ENCODE data around the gene PSMD1.
"Not testable (repeated sequence)": the region's sequence is repeated elsewhere in the genome, so short reads cannot be mapped to it uniquely, and the experiment has no call there.

PSMD1 gene

DNA sequence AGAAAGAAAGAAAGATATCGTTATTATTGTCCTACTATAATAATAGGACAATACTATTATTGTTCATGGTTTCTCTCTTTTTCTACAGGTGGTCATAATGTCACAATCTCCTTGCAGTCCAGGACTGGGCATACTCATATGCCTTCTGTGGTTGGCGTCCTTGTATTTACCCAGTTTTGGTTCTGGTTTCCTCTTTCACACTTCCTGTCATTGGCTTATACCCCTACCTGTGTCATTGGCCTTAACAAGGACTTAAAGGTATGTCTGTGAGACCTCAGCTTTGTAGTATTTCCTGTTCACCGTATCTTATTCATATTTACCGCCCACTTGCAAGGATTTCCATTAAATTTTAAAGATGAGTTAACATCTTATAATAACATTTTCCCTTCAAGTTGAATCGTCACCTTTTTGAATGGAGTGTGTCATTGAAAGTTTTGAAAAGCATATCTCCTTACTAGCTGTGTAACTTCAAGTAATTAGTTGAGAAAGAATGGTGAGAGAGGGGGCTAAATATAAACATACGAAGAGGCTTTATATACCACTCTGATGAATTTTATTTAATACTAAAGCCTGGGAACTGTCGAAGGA lies 104.7 kb downstream of the PSMD1 start:
- DNase-seq, result no peak

DNA sequence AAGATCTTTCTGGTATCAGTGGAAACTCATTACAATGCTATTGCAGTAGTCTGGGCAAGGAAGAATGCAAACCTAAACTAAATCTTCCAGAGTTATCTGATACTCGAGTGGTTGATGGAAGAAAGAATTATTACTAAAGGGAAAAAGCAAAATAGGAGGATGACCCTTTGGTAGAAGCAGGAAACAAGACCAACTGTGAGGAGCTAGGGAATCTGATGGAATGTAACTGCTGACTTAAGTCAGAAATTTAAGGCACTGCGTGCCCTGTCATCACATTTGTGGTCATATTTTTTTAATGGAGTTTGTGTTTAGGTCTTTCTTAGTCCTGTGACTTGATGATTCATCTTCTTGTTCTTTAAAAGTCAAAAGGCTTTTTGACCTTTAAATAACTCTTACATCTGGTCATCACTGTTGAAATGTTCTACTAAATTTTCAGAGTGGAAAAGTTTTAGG lies 105.2 kb downstream of the PSMD1 start:
- no peak for DNase-seq

DNA sequence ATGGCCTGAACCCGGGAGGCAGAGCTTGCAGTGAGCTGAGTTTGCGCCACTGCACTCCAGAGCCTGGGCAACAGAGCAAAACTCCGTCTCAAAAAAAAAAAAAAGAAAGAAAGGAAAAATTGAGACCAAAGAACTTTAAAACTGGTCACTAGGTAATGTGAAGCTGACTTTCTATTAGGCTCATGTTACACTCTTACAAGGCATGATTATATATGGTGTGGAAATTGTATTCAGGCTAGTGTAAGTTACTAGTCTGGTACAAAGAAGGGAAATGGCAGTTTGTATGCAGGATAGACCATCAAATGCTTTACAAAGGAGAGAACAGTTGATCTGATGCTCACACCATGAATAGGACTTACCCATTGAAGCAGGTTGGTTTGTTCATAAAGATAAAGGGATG lies 106.3 kb downstream of the PSMD1 start:
- DNase-seq, result no peak

DNA sequence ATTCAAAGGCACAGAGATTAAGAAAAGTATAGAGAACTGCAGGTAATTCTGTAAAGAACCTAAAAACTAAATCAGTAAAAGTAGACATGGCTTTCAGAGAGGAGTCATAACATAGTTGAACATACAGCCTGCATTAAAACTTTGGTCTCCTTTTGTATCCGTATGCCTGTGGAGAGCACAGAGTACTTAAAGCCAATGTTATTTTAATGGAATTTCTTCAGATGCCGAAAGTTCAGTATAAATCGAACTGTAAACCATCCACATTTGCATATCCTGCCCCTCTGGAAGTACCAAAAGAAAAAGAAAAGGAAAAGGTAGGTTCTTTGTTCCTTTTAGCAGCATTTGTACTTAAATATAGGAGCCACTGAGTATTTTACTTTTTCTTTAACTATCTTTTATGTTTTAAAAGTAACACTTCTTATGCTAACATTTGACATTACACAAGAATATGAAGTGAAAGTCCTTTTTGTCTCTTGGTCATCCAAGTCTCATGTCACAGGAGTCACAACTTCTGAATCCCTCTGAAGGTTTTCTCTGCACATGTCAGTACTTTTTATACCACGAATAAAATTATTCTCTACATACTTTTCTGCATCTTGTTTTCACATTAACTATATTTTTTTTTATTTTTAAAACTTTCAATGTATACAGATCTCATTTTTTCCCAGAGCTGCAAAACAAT lies 106.9 kb downstream of the PSMD1 start:
- DNase-seq, result no peak

DNA sequence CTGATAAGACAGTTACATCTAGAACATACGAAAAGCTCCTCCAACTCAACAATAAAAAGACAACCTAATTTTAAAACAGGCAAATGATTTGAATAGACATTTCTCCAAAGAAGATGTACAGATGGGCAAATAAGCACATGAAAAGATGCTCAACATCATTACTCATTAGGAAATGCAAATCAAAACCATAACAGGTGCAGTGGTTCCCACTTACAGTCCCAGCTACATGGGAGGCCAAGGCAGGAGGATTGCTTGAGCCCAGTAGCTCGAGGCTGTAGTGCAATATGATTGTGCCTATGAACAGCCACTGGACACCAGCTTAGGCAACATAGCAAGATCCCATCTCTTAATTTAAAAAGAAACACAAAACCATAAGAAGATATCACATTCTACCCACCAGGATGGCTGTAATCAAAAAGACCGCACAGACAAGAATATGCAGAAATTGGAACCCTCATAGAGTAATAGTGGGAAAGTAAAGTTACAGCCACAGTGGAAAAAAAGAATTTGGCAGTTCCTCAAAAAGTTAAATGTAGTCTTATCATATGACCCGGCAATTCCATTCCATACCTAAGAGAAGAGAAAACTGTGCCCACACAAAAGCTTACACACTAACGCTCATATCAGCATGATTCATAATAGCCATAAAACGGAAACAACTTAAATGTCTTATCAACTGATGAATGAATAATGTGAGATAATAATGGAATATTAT lies 111.2 kb downstream of the PSMD1 start:
- no peak for DNase-seq

DNA sequence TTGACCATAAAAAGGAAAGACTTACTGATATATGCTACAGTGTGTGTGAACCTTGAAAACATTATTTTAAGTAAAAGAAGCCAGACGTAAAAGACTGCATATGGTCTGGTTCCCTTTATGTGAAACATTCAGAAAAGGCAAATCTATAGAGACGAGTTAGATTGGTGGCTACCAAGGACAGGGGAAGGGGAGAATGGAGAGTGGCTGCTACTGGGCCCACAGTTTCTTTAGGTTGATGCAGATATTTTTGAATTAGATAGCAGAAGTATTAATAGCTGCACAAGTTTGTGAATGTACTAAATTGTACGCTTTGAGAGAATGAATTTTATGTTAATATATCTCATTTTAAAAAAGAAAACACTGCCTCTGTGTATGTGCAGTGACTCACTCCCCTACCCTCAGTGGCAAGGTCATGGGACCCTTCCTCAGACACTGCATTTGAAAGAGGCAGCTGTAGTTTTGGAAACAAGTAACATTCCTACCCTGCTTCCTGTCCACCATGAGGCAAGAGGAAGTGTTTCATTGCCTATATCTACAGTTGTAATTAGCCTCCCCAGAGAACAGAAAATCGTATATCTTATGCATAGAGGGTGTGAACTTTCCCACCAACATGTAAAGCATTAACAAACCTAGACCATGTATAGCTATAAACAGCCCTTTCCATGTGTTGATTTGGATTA lies 111.9 kb downstream of the PSMD1 start:
- DNase-seq, result no peak

DNA sequence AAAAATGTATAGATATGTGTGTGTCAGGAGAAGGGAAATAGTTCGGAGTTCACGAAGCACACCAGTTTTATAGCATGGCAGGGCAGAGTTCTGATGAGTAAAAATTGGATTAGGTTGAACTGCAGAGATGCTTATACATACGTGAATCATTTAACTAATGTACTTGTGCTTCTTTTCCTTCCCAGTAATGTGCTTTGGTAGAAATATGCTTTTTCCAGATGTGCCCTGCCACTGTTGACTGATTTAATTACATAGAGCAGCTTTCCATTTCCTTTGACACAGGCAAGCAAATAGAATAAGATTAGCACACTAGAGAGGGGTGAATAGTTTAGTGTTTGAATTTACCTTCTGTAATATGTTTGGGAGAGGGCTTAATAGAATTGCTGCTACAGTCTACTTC lies 112.8 kb downstream of the PSMD1 start:
- no peak for DNase-seq

DNA sequence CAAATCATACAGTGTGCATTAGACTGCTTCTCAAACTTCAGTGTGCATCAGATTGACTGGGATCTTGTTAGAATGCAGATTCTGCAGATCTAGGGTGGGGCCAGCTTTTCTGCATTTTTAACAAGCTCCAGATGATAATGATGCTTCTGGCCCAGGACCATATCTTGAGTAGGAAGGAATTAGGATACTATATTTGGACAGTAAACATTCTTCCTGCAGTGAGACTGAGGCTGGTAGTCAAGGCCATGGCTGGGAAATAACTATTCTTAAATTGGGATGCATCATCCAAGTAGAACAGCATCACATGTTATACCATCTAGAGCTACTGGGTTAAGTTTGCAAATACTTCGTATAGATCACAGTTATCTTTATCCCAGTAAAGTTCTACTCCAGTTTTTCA lies 113.4 kb downstream of the PSMD1 start:
- DNase-seq, result no peak

DNA sequence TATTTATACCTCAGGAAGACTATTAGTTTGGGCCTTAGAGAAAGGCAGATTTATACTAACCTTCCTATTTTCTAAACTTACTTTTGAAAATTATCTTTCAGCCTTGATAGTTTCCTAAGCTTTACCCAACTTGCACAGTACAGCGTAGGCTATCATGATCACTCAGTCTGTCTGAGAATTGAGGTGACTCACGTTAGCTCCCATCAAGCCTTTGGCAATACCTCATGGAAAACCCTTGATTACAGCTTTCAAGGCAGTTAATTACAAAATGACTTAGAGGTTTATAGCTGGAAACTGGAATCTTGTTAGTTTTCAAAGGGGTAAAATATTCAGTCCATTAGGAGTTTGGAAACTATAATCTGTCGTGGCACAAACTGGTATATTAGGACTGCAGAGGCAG lies 115.4 kb downstream of the PSMD1 start:
- DNase-seq, result no peak

DNA sequence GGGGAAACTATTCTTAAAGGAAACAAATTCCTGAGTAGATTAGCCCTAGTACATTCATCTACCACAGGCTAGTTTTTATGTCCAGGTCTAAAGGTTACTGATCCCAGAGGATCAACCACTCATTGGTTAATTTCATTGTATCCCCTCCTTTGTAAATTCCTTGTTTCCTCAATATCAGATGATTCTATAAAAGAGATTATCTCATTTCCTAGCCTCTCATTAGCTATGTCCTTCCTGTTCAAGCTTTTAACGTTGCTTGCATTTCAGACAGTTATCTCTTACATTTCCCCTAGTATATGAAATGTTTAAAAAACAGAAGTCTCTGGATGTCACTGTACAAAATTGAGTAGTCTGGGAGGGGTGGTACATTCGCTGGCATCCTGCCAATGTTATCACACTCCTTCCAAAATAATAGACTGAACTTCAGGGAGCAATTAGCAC lies 117.6 kb downstream of the PSMD1 start:
- no peak for DNase-seq

DNA sequence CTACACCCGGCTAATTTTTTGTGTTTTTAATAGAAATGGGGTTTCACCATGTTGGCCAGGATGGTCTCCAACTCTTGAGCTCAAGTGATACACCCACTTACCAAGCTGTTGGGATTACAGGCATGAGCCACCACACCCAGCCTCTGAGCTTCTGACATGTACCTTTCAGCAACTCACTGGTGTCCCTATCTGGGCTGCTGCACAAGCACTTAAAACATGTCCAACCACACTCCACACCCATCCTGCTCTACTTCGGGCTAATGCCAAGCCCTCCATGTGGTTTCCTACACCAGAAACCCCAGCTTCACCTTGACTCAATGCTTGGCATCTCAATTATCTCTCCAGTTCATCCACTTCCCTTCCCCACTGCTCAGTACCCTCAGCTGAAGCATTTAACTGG lies 119.4 kb downstream of the PSMD1 start:
- no peak for DNase-seq

DNA sequence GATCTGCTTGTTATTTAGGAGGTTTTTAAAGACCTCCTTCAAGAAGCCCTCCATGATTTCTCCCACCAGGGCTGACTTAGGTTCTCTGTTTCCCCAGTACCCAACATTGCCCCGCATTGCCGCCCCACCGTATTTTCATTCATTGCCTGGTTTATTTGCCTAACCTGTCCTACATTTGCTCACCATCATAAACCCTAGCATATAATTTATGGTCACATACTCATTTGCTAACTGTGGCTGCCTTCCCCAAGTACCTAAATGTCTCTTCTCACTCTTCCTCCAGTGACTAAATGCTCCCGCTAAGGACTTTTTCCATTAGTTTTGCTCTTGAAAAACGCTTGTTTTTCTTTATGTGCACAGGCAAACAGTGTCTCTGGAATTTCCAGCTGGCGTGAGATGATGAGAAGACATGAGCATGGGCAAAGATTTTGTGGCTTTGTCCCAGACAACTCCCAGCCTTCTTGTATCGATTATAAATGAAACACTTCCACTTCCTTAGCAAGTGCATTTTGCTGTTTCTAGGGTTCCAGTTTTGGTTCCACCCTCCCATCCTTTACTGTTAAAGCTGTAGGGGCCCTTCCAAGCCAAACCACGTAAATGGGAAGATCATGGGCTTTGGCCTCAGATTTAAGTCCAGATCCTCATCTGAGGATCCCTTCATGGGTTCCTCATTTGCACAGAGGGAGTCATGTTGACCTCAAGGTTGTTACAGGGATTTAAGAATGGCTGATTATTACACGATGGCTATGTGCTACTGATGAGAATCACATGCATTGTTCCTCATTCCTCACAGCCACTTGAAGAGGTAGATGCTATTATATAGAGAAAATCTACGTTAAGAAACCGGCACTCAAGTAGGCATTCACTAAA lies 120.7 kb downstream of the PSMD1 start:
- no peak for DNase-seq

DNA sequence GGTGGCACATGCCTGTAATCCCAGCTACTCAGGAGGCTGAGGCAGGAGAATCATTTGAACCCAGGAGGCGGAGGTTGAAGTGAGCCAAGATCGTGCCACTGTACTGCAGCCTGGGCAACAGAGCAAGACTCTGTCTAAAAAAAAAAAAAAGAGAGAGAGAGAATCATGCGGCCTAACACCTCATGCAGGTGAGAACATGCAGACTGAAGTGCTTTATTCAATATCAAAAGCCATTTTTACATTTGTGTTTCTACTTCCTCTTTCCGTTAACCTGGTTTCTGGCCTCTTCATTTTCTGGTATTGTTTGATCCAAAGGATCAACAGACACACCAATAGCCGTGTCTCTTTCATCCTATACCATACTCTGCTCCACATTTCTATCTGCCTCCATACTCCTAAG lies 122.1 kb downstream of the PSMD1 start:
- DNase-seq, result not testable (repeated sequence)

DNA sequence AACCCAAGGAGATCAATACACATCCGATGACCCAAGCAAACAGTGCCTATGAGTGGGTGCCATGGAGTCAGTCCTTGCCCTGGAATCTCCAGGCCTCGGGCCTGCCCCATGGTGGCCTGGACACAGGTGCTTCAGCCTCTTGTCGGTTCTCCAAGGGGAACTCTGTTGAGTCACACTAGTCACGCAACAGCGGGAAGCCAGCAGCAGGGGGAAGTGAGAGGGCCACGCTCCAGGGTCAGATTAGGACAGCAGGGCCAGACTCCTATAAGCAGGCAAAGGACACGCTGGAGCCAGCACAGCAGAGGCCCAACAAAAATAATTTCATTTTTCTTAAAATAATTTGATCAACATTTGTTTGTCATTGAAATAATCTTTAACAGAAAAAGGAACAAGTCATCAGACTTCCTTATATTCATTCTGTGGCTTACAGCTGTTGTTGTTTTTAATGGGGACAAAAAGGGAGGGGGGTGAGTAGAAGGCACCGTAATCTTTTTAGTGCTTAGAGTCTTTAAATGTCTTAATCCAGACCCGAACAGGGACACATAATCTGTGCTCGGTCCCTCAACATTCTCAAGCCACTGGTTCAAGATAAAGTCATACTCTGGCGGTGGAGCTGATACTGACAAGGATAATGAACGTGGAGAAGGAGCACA lies 125.3 kb downstream of the PSMD1 start:
- peak in 1 of 2 experiments; percentile 8 for DNase-seq

DNA sequence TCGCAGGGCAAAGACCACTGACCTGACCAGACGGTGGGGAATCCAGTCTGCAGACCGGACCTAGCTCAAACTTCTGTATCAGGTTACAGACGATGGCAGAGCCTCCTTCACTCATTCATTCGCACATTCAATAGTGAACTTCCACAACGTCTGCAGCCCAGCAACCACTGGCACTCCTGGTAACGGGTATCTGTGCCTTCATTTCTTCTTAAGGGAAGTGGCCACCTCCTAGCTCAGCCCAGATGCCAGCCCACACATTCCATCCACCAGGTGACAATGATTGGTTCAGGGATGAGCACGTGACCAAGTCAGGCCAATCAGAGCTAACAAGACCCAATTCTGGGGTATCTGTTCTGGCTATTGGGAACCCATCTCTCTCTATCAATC lies 125.8 kb downstream of the PSMD1 start:
- no peak for DNase-seq

DNA sequence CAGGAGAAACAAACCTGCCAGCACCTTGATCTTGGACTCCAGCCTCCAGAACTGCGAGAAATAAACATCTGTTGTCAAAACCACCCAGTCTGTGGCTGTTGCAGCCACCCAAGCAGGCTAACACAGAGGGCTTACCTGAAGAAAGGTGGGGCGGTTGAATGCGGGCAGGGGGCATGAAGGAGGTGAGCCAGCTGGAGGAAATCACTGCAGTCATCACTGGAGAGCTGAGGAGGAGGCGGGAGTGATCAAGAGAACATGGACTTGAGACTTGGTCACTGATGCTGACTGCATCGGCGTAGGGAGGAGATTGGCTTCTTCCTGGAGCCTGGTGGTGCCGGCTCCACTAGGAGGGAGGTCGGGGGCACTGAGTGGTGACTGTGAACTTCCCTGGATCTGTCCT lies 127.2 kb downstream of the PSMD1 start:
- no peak for DNase-seq

DNA sequence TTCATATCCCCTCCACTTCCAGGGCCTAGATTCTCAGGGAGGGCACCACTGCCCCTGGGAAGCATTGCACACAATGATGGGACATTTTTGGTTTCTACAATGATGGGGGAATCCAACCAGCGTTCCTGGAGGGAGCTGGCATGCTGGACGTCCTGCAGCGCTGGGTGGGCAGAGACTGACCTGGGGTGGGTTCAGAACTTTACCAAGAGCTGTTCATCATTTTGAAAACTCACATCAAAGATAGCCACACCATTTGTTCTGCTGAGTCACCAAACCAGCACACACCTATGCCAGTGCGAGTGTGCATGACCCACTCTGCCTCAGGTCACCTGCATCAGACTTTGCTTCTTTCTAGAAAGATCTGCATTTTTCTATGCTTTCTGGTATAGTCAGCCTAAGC lies 127.7 kb downstream of the PSMD1 start:
- DNase-seq, result no peak

DNA sequence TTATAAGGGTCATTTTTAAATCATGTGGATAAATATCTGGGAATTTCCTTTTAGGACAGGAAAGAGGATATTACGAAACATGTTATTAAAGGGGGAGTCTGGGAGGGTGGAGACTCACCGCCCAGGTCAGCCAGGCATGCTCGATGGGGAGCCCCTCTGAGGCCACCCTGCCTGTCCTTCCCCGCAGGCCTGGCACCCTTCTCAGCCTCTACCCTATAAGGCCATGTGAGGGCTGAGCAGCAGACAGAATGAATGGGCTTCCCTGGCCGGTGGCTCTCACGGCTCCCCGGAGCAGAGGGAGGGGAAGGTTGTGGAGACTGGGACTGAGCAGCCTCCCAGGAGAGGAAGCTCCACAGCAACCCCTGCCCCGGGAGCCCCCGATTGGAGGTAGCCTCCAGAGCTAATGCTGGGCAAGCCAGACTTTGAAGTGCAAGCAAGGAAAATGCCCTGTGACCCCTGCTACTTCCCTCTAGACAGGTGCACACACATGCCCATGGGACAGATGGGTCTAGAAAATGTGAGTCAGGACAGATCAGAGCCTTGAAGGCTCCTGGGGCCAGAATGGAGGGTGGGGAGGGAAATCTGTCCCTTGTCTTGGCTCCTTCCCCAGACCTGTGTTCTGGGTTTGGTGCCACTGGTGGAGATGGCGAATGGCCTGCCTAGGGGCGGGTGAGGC lies 128.5 kb downstream of the PSMD1 start:
- no peak for DNase-seq

DNA sequence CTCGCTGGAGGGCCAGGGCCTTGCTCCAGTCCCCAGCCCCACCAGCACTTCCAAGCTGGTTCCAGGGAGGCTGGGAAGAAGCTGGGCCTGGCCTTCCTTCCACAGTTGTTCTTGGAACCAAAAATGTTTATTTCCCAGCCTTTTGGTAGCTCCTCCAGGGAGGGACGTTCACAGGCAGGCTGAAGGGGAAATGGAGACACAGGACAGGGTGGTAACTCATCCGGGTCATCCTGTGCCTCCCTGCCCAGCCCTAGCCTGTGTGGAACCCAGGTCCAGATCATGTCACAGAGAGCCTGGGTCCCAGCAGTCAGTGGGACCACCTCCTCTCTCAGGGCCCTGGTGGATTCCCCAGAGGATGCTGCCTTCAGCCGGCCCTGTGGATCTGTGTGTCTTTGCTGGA lies 129.2 kb downstream of the PSMD1 start:
- no peak for DNase-seq

DNA sequence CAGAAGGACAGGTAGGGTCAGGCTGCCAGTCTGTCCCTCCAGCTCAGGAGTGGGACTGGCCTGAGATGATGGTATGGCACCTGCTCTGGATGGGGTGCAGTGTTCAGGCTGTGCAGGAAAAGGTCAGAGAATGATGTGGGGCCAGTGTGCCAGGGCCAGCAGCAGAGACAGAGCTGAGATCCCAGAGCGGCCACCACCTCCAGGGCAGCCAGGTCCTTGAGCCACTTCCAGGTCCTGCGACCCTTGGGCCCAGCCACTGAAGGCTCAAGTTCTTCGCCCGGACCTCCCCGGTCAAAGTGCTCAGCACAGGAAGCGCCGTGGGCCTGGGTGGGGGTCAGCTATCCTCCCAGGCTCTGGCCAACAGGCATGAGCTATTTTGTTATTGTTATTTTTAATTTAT lies 129.7 kb downstream of the PSMD1 start:
- no peak for DNase-seq

DNA sequence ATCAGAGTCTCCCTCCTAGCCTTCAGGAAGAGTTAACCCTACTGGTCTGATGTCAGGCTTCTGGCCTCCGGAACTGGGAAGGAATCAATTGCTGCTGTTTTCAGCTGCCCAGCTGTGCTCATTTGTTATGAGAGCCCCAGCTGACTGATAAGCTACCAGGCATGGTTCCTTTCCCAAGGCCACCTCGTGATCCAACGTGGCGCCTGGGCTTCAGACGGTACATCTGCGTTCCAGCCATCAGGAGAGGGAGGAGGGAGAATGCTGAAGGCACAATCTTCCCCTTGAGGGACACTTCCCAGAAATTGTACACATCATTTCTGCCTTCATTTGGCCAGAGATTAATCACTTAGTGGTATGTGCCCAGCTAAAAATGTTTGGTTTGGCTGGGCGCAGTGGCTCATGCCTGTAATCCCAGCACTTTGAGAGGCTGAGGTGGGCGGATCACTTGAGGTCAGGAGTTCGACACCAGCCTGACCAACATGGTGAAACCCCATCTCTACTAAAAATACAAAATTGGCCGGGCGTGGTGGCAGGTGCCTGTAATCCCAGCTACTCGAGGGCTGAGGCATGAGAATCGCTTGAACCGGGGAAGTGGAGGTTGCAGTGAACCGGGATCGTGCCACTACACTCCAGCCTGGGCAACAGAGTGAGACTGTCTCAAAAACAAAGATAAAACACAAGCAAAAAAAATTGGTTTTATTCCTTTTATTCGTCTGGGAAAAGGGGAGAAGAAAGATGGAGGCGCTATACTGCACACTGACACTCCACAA lies 131.3 kb downstream of the PSMD1 start:
- no peak for DNase-seq

Data from NCI-H524 (cell line).